ENCODE results near the gene NUDT3.

The NUDT3 gene

GRCh38 chr6:34236131-34236442 lies 156.4 kb downstream of the NUDT3 start:
- H2AFZ ChIP-seq (ENCODE audit: low read length), result peak overlapping the region; percentile 58
- H3K27me3 ChIP-seq (replicated peaks; ENCODE audit: insufficient read depth, low read length), result no peaks in the 10 kb centered on the region
- peak overlapping the region; percentile 56 for H3K4me3 ChIP-seq (ENCODE audit: low read length)
- no peaks in the 10 kb centered on the region for H3K9me2 ChIP-seq (replicated peaks; ENCODE audit: insufficient read depth, low read length)
- TF ChIP-seq EZH2phosphoT487 (IDR thresholded peaks at IDR 0.05; ENCODE audit: low read length) (no peak), EZH2 (optimal IDR thresholded peaks at IDR 0.05; ENCODE audit: low read depth, low read length) (no peak), CTCF (IDR thresholded peaks at IDR 0.05; ENCODE audit: low read length) (no peak)
- peaks cover 36% of the 10 kb centered on the region for H3K79me2 ChIP-seq (ENCODE audit: low read length)
- H3K4me2 ChIP-seq (ENCODE audit: low read depth, low read length), result peak overlapping the region; percentile 85
- no peaks in the 10 kb centered on the region for H3K9me3 ChIP-seq (replicated peaks; ENCODE audit: insufficient read depth, low read length)
- no peak overlapping the region for H3K27ac ChIP-seq (ENCODE audit: low read length)
- no peak for DNase-seq
- no peaks in the 10 kb centered on the region for H4K20me1 ChIP-seq (ENCODE audit: insufficient read depth, low read length)
- H3K4me1 ChIP-seq (ENCODE audit: low read length), result 0 out of 2 replicates have a peak, but pooled peaks cover 10% of the 10 kb centered on the region
- H3K36me3 ChIP-seq (replicated peaks; ENCODE audit: insufficient read depth, low read length), result no peaks in the 10 kb centered on the region
- H3K9ac ChIP-seq (ENCODE audit: low read length), result peak overlapping the region; percentile 66; the same call in 1 of the 2 replicates
- H3F3A ChIP-seq (ENCODE audit: insufficient read depth, low read length), result no peaks in the 10 kb centered on the region

- H3K9me3 ChIP-seq (replicated peaks; ENCODE audit: insufficient read depth, low read length), result no peaks in the 10 kb centered on the region
- H3K4me1 ChIP-seq (ENCODE audit: low read length), result 0 out of 2 replicates have a peak, but pooled peaks cover 10% of the 10 kb centered on the region
- H3K36me3 ChIP-seq (replicated peaks; ENCODE audit: insufficient read depth, low read length), result no peaks in the 10 kb centered on the region
- no peak for DNase-seq
- H3K9me2 ChIP-seq (replicated peaks; ENCODE audit: insufficient read depth, low read length), result no peaks in the 10 kb centered on the region
- TF ChIP-seq EZH2 (optimal IDR thresholded peaks at IDR 0.05; ENCODE audit: low read depth, low read length), result no peak
- no peak for TF ChIP-seq EZH2phosphoT487 (IDR thresholded peaks at IDR 0.05; ENCODE audit: low read length)
- no peak for TF ChIP-seq CTCF (IDR thresholded peaks at IDR 0.05; ENCODE audit: low read length)
- H3K27ac ChIP-seq (ENCODE audit: low read length), result no peak overlapping the region
- H3K4me2 ChIP-seq (ENCODE audit: low read depth, low read length), result no peak overlapping the region; the same call in 1 of the 2 replicates
- no peak overlapping the region for H2AFZ ChIP-seq (ENCODE audit: low read length)
- H4K20me1 ChIP-seq (ENCODE audit: insufficient read depth, low read length), result no peaks in the 10 kb centered on the region
- peaks cover 30% of the 10 kb centered on the region for H3K79me2 ChIP-seq (ENCODE audit: low read length)
- no peaks in the 10 kb centered on the region for H3F3A ChIP-seq (ENCODE audit: insufficient read depth, low read length)
- H3K4me3 ChIP-seq (ENCODE audit: low read length), result peak overlapping the region; percentile 56; the same call in 1 of the 2 replicates
- no peaks in the 10 kb centered on the region for H3K27me3 ChIP-seq (replicated peaks; ENCODE audit: insufficient read depth, low read length)
- H3K9ac ChIP-seq (ENCODE audit: low read length), result no peak overlapping the region
Measured at GRCh38 chr6:34235307-34236130, 156.9 kb downstream of the NUDT3 start.

GRCh38 chr6:34234667-34235306 lies 157.7 kb downstream of the NUDT3 start:
- DNase-seq, result no peak
- Histone ChIP-seq H3K4me3 (ENCODE audit: low read length) (no peak overlapping the region), H3K79me2 (ENCODE audit: low read length) (peaks cover 23% of the 10 kb centered on the region), H4K20me1 (ENCODE audit: insufficient read depth, low read length) (no peaks in the 10 kb centered on the region), H3K27ac (ENCODE audit: low read length) (no peak overlapping the region), H3K36me3 (replicated peaks; ENCODE audit: insufficient read depth, low read length) (no peaks in the 10 kb centered on the region), H3K4me1 (ENCODE audit: low read length) (0 out of 2 replicates have a peak, but pooled peaks cover 10% of the 10 kb centered on the region), H3K9me2 (replicated peaks; ENCODE audit: insufficient read depth, low read length) (no peaks in the 10 kb centered on the region), H2AFZ (ENCODE audit: low read length) (no peak overlapping the region), H3K27me3 (replicated peaks; ENCODE audit: insufficient read depth, low read length) (no peaks in the 10 kb centered on the region), H3F3A (ENCODE audit: insufficient read depth, low read length) (no peaks in the 10 kb centered on the region), H3K9ac (ENCODE audit: low read length) (no peak overlapping the region), H3K9me3 (replicated peaks; ENCODE audit: insufficient read depth, low read length) (no peaks in the 10 kb centered on the region), H3K4me2 (ENCODE audit: low read depth, low read length) (no peak overlapping the region)
- TF ChIP-seq EZH2phosphoT487 (IDR thresholded peaks at IDR 0.05; ENCODE audit: low read length), result no peak
- TF ChIP-seq EZH2 (optimal IDR thresholded peaks at IDR 0.05; ENCODE audit: low read depth, low read length), result no peak
